ENCODE results near the gene SAT1. TPM values are rescaled to one million over a fixed set of nuclear protein-coding genes. Genes with fewer than 3 reads are reported as not detected.
"Not testable (repeated sequence)": the region's sequence is repeated elsewhere in the genome, so short reads cannot be mapped to it uniquely, and the experiment has no call there.

The SAT1 gene
- total RNA-seq, 4 donors from 2014 or later: 313 to 1,184 (median 689) TPM

DNA sequence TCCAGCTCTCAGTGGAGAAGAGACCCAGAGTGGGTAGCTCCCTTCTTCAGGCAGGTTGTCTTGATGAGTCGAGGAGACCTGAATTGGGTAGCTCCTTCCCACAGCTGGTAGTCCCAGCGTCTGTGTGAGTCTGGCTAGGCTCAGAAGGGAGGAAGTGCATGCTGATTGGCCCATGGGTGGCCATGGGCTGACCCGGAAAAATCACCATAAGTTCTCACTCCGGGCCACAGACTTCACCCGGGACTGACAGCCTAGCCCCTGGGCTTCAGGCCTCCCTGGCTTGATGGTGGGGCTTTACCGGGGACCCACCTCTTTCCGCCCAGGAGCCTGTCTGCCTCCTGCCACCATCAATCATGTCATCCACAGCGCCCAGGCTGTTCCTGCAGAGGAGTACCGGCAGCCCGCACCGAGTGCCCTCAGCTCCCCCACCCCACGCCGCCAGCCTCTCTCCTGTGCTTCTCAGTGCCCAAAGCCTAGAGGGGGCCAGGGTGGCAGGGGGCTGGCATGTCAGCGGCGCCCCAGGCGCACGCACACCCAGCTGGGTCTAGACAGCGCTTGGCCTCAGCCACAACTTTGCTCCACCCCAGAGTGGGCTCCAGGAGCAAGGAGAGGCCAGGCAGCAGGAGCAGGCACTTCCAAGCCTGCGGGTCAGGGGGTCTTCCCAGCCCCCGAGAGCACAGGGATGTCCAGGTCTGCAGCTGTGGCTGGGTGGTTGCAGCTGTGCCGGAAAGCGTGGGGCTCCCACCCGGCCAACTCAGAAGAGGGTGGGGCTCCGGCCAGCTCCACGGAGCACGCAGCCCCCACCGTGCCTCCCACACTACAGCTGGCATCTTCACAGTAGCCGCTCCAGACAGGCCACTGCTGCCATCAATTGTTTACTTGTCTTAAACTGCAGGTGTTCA, 16.1 kb upstream of the SAT1 start:
- Histone ChIP-seq H3K36me3 (no peaks in the 10 kb centered on the region), H3K27me3 (no peaks in the 10 kb centered on the region), H3K4me3 (peak overlapping the region in 2 of 4 donors; percentile 6 to 11), H3K9me3 (no peaks in the 10 kb centered on the region), H3K4me1 (no peaks in the 10 kb centered on the region), H3K27ac (peak overlapping the region in 2 of 4 donors; percentile 11 to 72)
- TF ChIP-seq, protein P1, sequence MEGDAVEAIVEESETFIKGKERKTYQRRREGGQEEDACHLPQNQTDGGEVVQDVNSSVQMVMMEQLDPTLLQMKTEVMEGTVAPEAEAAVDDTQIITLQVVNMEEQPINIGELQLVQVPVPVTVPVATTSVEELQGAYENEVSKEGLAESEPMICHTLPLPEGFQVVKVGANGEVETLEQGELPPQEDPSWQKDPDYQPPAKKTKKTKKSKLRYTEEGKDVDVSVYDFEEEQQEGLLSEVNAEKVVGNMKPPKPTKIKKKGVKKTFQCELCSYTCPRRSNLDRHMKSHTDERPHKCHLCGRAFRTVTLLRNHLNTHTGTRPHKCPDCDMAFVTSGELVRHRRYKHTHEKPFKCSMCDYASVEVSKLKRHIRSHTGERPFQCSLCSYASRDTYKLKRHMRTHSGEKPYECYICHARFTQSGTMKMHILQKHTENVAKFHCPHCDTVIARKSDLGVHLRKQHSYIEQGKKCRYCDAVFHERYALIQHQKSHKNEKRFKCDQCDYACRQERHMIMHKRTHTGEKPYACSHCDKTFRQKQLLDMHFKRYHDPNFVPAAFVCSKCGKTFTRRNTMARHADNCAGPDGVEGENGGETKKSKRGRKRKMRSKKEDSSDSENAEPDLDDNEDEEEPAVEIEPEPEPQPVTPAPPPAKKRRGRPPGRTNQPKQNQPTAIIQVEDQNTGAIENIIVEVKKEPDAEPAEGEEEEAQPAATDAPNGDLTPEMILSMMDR (IDR thresholded peaks at IDR 0.05): no peak
- TF ChIP-seq POLR2AphosphoS5 (IDR thresholded peaks at IDR 0.05) (no peak), POLR2A (IDR thresholded peaks at IDR 0.05) (no peak), EP300 (IDR thresholded peaks at IDR 0.05; ENCODE audit: low read depth) (no peak)
- WGBS, 2 donors (ENCODE audit: low coverage in 1 of 2): 51% methylated on average over 15 of the region's 28 CpGs; no CpG with 5 or more reads in 1 of the 2 donors
- in situ Hi-C loops (cut with MboI; ENCODE audit: low pct_ligation_motif_present in 1 of 4, low pct_unique_long_range_greater_than_20kb in 1 of 4, low sequenced_read_pairs in 3 of 4): loop anchor here in 1 of 4 donors (25.0 kb wide), 1 partner anchor 145 kb away; the partner anchor contains the start of genes APOO and CXorf58
- intact Hi-C loops (cut with DNase I; ENCODE audit: low total_unique reads): no loop called here
- peak; percentile 17 for DNase-seq

DNA sequence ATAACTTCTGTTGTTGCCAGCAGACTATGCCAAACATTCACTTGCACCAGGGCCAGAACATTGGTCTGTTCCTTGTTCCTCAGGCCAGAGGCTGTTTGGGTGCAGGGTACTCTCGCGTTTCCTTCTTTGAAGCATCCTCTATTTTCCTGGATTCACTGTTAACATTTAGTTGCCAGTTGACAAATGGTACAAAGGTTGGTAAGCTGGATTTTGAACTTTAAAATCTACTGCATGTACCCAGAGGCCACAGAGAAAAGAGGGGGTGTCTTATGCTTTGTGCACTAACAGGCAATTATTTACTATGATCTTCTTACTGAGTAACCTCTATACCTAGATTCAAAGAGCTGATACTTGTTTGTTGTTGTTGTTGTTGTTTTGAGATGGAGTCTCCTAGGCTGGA, 12.8 kb upstream of the SAT1 start:
- no peak overlapping the region for H3K4me3 ChIP-seq
- in situ Hi-C loops (cut with MboI; ENCODE audit: low pct_ligation_motif_present in 1 of 4, low pct_unique_long_range_greater_than_20kb in 1 of 4, low sequenced_read_pairs in 3 of 4): loop anchor here in 1 of 4 donors (25.0 kb wide), 1 partner anchor 142 kb away; the partner anchor contains the start of genes APOO and CXorf58
- 56% methylated on average over 2 of the region's 2 CpGs; no CpG with 5 or more reads in 1 of the 2 donors for WGBS, 2 donors (ENCODE audit: low coverage in 1 of 2)
- intact Hi-C loops (cut with DNase I; ENCODE audit: low total_unique reads): no loop called here
- H3K27me3 ChIP-seq: no peaks in the 10 kb centered on the region
- TF ChIP-seq EP300 (IDR thresholded peaks at IDR 0.05; ENCODE audit: low read depth): no peak
- TF ChIP-seq, protein P1 (IDR thresholded peaks at IDR 0.05): no peak
- no peak for TF ChIP-seq POLR2AphosphoS5 (IDR thresholded peaks at IDR 0.05)
- no peak for TF ChIP-seq POLR2A (IDR thresholded peaks at IDR 0.05)
- no peak for DNase-seq
- H3K4me1 ChIP-seq: no peaks in the 10 kb centered on the region
- no peak overlapping the region for H3K27ac ChIP-seq
- no peaks in the 10 kb centered on the region for H3K9me3 ChIP-seq
- no peaks in the 10 kb centered on the region for H3K36me3 ChIP-seq

DNA sequence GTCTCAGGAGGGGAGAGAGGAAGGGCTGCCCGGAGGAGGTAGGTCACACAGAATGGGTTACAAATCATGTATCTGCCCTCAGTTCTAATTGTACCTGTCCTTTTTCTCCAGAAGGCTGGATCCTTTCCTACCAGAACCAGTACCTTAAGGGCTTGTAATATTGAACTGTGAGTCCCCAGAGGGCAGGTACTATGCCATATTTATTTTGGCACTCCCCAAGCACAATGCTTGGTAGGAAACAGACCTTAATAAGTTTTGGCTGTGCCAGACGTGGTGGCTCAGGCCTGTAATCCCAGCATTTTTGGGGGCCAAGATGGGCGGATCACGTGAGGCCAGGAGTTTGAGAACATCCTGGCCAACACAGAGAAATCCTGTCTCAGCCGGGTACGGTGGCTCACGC, 11.9 kb upstream of the SAT1 start:
- DNase-seq; H3K36me3 ChIP-seq; H3K27ac ChIP-seq; intact Hi-C loops (cut with DNase I; ENCODE audit: low total_unique reads); H3K4me3 ChIP-seq; H3K9me3 ChIP-seq; H3K27me3 ChIP-seq; H3K4me1 ChIP-seq: not testable (repeated sequence)
- in situ Hi-C loops (cut with MboI; ENCODE audit: low pct_ligation_motif_present in 1 of 4, low pct_unique_long_range_greater_than_20kb in 1 of 4, low sequenced_read_pairs in 3 of 4): loop anchor here in 1 of 4 donors (25.0 kb wide), 1 partner anchor 141 kb away; the partner anchor contains the start of genes APOO and CXorf58
- WGBS, 2 donors (ENCODE audit: low coverage in 1 of 2): 87% methylated on average over 7 of the region's 7 CpGs; no CpG with 5 or more reads in 1 of the 2 donors

DNA sequence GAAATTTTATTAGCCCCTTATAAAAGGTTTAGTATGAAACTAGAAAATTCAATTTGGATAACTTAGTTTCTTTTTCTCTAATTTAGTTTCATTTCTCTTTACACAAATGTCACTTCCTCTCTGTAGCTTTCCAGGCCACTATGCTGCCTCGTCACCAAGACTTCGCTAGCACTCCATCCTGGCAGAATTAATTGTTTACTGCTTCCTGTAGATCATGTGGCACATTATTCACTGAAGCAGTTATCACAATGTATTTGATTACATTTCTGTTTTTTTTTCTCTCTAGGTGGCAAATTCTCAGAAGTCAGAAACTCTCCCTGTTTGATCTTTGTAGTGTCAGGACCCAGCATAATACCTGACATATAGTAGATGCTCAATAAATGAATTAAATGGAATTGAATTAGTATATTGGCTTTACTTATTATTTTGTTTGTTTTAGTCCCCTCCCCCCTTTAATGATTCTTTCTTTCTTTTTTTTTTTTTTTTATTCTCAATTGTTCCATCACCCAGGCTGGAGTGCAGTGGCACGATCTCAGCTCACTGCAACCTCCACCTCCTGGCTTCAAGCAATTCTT, 9.3 kb upstream of the SAT1 start:
- Histone ChIP-seq H3K4me1 (no peaks in the 10 kb centered on the region), H3K36me3 (no peaks in the 10 kb centered on the region), H3K27ac (peak overlapping the region; percentile 18 to 64 (median 56)), H3K4me3 (no peak overlapping the region), H3K9me3 (no peaks in the 10 kb centered on the region), H3K27me3 (no peaks in the 10 kb centered on the region)
- peak; percentile 19 for DNase-seq
- intact Hi-C loops (cut with DNase I; ENCODE audit: low total_unique reads) (no loop called here), in situ Hi-C loops (cut with MboI; ENCODE audit: low pct_ligation_motif_present in 1 of 4, low pct_unique_long_range_greater_than_20kb in 1 of 4, low sequenced_read_pairs in 3 of 4) (loop anchor here in 1 of 4 donors (25.0 kb wide), 1 partner anchor 139 kb away; the partner anchor contains the start of genes APOO and CXorf58)
- no peak for TF ChIP-seq EP300 (IDR thresholded peaks at IDR 0.05; ENCODE audit: low read depth)
- WGBS, 2 donors (ENCODE audit: low coverage in 1 of 2): 60 to 83% methylated on average over 1 to 3 of the region's 3 CpGs

DNA sequence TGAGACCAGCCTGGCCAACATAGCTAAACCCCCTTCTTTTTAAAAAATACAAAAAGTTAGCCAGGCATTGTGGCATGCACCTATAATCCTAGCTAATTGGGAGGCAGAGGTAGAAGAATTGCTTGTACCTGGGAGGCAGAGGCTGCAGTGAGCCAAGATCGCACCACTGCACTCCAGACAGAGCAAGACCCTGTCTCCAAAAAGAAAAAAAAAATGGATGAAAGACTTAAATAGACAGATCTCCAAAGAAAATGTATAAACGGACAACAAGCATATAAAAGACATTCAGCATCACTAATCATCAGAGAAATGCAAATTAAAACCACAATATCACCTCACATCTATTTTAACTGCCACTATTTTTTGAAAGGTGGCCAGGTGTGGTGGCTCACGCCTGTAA, 6.6 kb upstream of the SAT1 start:
- intact Hi-C loops (cut with DNase I; ENCODE audit: low total_unique reads): no loop called here
- no peak for TF ChIP-seq POLR2AphosphoS5 (IDR thresholded peaks at IDR 0.05)
- no peak for TF ChIP-seq POLR2A (IDR thresholded peaks at IDR 0.05)
- TF ChIP-seq EP300 (IDR thresholded peaks at IDR 0.05; ENCODE audit: low read depth): no peak
- TF ChIP-seq, protein P1 (IDR thresholded peaks at IDR 0.05): no peak
- H3K27me3 ChIP-seq: no peaks in the 10 kb centered on the region

More for the DNA sequence above, 6.6 kb upstream of the SAT1 start:
- Histone ChIP-seq H3K27ac (no peak overlapping the region), H3K4me1 (no peaks in the 10 kb centered on the region), H3K9me3 (no peaks in the 10 kb centered on the region), H3K36me3 (no peaks in the 10 kb centered on the region), H3K4me3 (no peak overlapping the region)
- 82 to 100% methylated on average over 3 of the region's 3 CpGs for WGBS, 2 donors (ENCODE audit: low coverage in 1 of 2)
- in situ Hi-C loops (cut with MboI; ENCODE audit: low pct_ligation_motif_present in 1 of 4, low pct_unique_long_range_greater_than_20kb in 1 of 4, low sequenced_read_pairs in 3 of 4): loop anchor here in 1 of 4 donors (25.0 kb wide), 1 partner anchor 111 kb away; no protein-coding TSS in a partner anchor
- no peak for DNase-seq

Measured in transverse colon (tissue), 4 donors.